ENCODE data around the gene CARM1. TPM values are rescaled to one million over a fixed set of nuclear protein-coding genes. Genes with fewer than 3 reads are reported as not detected.

The CARM1 gene
- total RNA-seq, 1 donor from 2014 or later, result 40.7 TPM

- intact Hi-C loops (cut with micrococcal nuclease), result no loop called here
Measured at GRCh38 chr19:10971107-10971726, 99.9 kb downstream of the CARM1 start.

Other genes starting within 250 kb of the CARM1 start
- 129 and 139 TPM in 2 replicates for gene SLC44A2, start 246.0 kb upstream of the CARM1 start, total RNA-seq
- gene ILF3, start 217.2 kb upstream of the CARM1 start, total RNA-seq, result 420 and 439 TPM in 2 replicates
- gene QTRT1, start 170.1 kb upstream of the CARM1 start, total RNA-seq, result 52.4 and 53.7 TPM in 2 replicates
- 264 and 273 TPM in 2 replicates for gene DNM2, start 153.5 kb upstream of the CARM1 start, total RNA-seq
- 10.0 and 12.8 TPM in 2 replicates for gene TMED1, start 35.3 kb upstream of the CARM1 start, total RNA-seq
- gene C19orf38, start 23.1 kb upstream of the CARM1 start, total RNA-seq, result 1.3 and 2.2 TPM in 2 replicates
- gene YIPF2, start 57.1 kb downstream of the CARM1 start, total RNA-seq, result 18.8 and 20.4 TPM in 2 replicates
- 22.7 and 22.8 TPM in 2 replicates for gene TIMM29, start 57.3 kb downstream of the CARM1 start, total RNA-seq
- gene SMARCA4, start 89.5 kb downstream of the CARM1 start, total RNA-seq, result 111 and 112 TPM in 2 replicates
- 109 TPM in 2 replicates for gene LDLR, start 217.9 kb downstream of the CARM1 start, total RNA-seq